HG02798 (cell line): ENCODE data around the gene RAB26.
"Not testable (repeated sequence)": the region's sequence is repeated elsewhere in the genome, so short reads cannot be mapped to it uniquely, and the experiment has no call there.

Experiments used
- ATAC-seq: cut with Tn5 transposase; IDR thresholded peaks from one replicate; pipeline ENCODE4 v1.9.1; 2021; ENCODE audit warnings: mild to moderate bottlenecking; ENCODE audit not compliant: unreplicated experiment, poor library complexity

Gene RAB26

GRCh38 chr16:2115591-2115973 lies 32.8 kb upstream of the RAB26 start:
- no peak for ATAC-seq

GRCh38 chr16:2116428-2116827 lies 32.0 kb upstream of the RAB26 start:
- not testable (repeated sequence) for ATAC-seq

GRCh38 chr16:2117341-2117740 lies 31.1 kb upstream of the RAB26 start:
- ATAC-seq = not testable (repeated sequence)

- not testable (repeated sequence) for ATAC-seq
These were observed 30.3 kb upstream of the RAB26 start for GRCh38 chr16:2117960-2118722.

GRCh38 chr16:2121325-2121724 lies 27.1 kb upstream of the RAB26 start:
- ATAC-seq = not testable (repeated sequence)

GRCh38 chr16:2121853-2122252 lies 26.6 kb upstream of the RAB26 start:
- ATAC-seq = no peak

- no peak for ATAC-seq
These were observed 26.0 kb upstream of the RAB26 start for GRCh38 chr16:2122429-2122828.

- ATAC-seq = not testable (repeated sequence)
These were observed 25.3 kb upstream of the RAB26 start for GRCh38 chr16:2122934-2123683.

- ATAC-seq = not testable (repeated sequence)
These were observed 24.6 kb upstream of the RAB26 start for GRCh38 chr16:2123706-2124376.

GRCh38 chr16:2124377-2124693 lies 24.1 kb upstream of the RAB26 start:
- not testable (repeated sequence) for ATAC-seq

GRCh38 chr16:2124694-2125444 lies 23.6 kb upstream of the RAB26 start:
- not testable (repeated sequence) for ATAC-seq

GRCh38 chr16:2125609-2126008 lies 22.8 kb upstream of the RAB26 start:
- not testable (repeated sequence) for ATAC-seq

GRCh38 chr16:2126161-2126743 lies 22.2 kb upstream of the RAB26 start:
- not testable (repeated sequence) for ATAC-seq

GRCh38 chr16:2126928-2127556 lies 21.4 kb upstream of the RAB26 start:
- not testable (repeated sequence) for ATAC-seq

GRCh38 chr16:2127630-2128280 lies 20.7 kb upstream of the RAB26 start:
- ATAC-seq = not testable (repeated sequence)

GRCh38 chr16:2129251-2129650 lies 19.2 kb upstream of the RAB26 start:
- ATAC-seq = not testable (repeated sequence)

GRCh38 chr16:2129890-2130447 lies 18.5 kb upstream of the RAB26 start:
- ATAC-seq = not testable (repeated sequence)

GRCh38 chr16:2133797-2134196 lies 14.6 kb upstream of the RAB26 start:
- not testable (repeated sequence) for ATAC-seq

GRCh38 chr16:2135071-2135470 lies 13.4 kb upstream of the RAB26 start:
- not testable (repeated sequence) for ATAC-seq
